ENCODE measurements around the gene ASTN2. TPM values are rescaled to one million over a fixed set of nuclear protein-coding genes. Genes with fewer than 3 reads are reported as not detected.

The ASTN2 gene
- polyA plus RNA-seq, 4 donors, result 3.0 to 15.2 (median 3.7) TPM

DNA sequence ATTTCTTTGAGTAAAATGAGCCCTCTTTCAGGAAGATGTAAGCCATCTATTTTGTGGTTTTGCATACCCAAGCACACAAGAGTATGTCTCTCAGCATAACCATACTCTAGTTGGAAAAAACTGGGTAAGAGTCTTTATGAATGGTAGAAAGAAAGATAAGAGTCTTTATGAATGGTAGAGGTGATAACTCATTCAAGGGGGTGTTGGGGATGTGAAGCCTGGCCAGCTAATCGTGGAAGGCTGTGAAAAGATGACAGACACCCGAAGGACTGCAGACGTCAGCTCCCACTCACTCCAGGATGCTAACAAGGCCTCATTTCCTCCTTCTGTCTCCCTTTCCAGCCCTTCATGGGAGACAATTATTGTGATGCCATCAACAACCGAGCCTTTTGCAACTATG is 1032.8 kb downstream of the ASTN2 start:
- peaks cover 0 to 2% (median 0%) of the 10 kb centered on the region in 3 donors for H3K36me3 ChIP-seq (ENCODE audit: control insufficient read depth in 3 of 3, insufficient read depth in 2 of 3, low read depth in 1 of 3, low read length in 3 of 3)
- no peak overlapping the region for H3K4me3 ChIP-seq (ENCODE audit: low read depth in 1 of 3, low read length in 3 of 3)
- no peak for FAIRE-seq
- 80 to 94% (median 90%) methylated on average over 4 of the region's 4 CpGs for WGBS, 3 donors
- DNase-seq, result no peak
- no peaks in the 10 kb centered on the region for H3K27me3 ChIP-seq (ENCODE audit: control insufficient read depth in 3 of 3, insufficient read depth in 3 of 3, low read length in 3 of 3)
- no peaks in the 10 kb centered on the region for H3K9me3 ChIP-seq (ENCODE audit: control insufficient read depth in 2 of 2, insufficient read depth in 1 of 2, low read depth in 1 of 2, low read length in 1 of 2)
- peaks cover 0 to 2% (median 0%) of the 10 kb centered on the region in 3 donors for H3K4me1 ChIP-seq (ENCODE audit: control insufficient read depth in 3 of 3, insufficient read depth in 2 of 3, low read depth in 1 of 3, low read length in 2 of 3)
- no peak overlapping the region for H3K27ac ChIP-seq (ENCODE audit: low read depth in 1 of 3, low read length in 2 of 3)

DNA sequence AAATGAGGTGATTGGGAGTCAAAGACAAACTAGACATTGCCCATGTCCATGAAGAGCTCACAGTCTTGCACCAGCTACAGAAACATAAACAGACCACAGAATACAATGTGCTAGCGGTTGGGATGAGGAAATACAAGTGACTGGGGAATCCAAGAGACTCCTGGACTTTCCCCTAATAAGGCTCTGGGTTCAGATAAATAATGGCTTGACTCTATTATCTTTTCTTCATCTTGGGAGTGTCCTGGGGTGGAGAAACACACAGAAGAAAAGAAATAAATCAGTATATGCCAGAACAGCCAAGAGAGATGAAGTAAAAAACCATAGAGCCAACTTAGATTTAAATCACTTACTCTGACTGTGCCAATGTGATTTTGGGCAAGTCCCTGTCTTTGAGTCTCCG is 1033.5 kb downstream of the ASTN2 start:
- WGBS, 3 donors, result 56 to 78% (median 58%) methylated on average over 2 of the region's 2 CpGs
- Histone ChIP-seq H3K4me1 (ENCODE audit: control insufficient read depth in 3 of 3, insufficient read depth in 2 of 3, low read depth in 1 of 3, low read length in 2 of 3) (peaks cover 0 to 2% (median 0%) of the 10 kb centered on the region in 3 donors), H3K9me3 (ENCODE audit: control insufficient read depth in 2 of 2, insufficient read depth in 1 of 2, low read depth in 1 of 2, low read length in 1 of 2) (no peaks in the 10 kb centered on the region), H3K27me3 (ENCODE audit: control insufficient read depth in 3 of 3, insufficient read depth in 3 of 3, low read length in 3 of 3) (no peaks in the 10 kb centered on the region), H3K4me3 (ENCODE audit: low read depth in 1 of 3, low read length in 3 of 3) (no peak overlapping the region), H3K27ac (ENCODE audit: low read depth in 1 of 3, low read length in 2 of 3) (no peak overlapping the region), H3K36me3 (ENCODE audit: control insufficient read depth in 3 of 3, insufficient read depth in 2 of 3, low read depth in 1 of 3, low read length in 3 of 3) (peaks cover 0 to 2% (median 0%) of the 10 kb centered on the region in 3 donors)
- FAIRE-seq (no peak), DNase-seq (peak in 1 of 2 donors; percentile 33)

DNA sequence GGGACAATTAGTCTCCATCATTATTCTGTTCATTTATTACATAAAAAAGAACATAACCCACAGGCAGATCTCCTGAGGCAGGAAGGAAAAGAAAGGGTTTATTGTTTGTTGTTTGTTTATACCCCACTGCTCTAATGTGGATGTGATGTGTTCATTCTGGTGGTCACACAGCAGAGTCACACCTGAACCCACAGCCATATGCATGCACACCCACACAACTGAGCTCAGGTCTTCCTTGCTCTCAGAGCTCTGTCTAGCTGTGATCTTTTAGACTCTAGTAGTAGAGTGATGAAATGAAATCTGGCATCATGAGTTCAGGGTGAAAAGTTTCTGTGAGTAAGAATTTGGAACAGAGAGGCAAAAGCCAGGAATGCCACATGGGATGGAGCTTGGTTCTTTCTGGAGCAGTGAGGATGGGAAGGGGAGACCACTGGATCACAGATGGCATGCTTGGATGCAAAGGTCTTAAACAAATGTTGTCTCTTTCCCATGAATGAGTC is 1034.3 kb downstream of the ASTN2 start:
- no peak for FAIRE-seq
- H3K36me3 ChIP-seq (ENCODE audit: control insufficient read depth in 3 of 3, insufficient read depth in 2 of 3, low read depth in 1 of 3, low read length in 3 of 3), result peaks cover 0 to 2% (median 0%) of the 10 kb centered on the region in 3 donors

DNA sequence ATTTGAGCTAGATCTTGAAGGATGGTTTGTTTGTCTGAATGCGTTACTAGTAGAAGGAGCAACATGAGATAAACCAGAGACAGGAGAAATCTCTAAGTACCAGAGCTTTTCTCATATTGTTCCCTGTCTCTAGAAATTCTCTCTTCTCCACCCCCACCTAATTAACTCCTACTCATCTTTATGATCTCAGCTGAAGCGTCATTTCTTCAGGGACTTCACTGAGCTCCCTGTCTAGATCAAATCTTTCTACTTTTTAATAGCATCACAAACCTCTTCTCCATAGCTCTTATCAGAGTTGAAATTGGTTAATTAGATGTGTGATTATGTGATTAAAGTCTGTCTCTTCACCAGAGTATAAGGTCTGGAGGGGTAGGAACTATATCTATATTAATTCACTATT is 1035.0 kb downstream of the ASTN2 start:
- FAIRE-seq (no peak), DNase-seq (no peak)

More for the DNA sequence above, 1034.3 kb downstream of the ASTN2 start:
- H3K4me3 ChIP-seq (ENCODE audit: low read depth in 1 of 3, low read length in 3 of 3), result no peak overlapping the region
- H3K4me1 ChIP-seq (ENCODE audit: control insufficient read depth in 3 of 3, insufficient read depth in 2 of 3, low read depth in 1 of 3, low read length in 2 of 3), result peaks cover 0 to 2% (median 0%) of the 10 kb centered on the region in 3 donors
- H3K9me3 ChIP-seq (ENCODE audit: control insufficient read depth in 2 of 2, insufficient read depth in 1 of 2, low read depth in 1 of 2, low read length in 1 of 2), result no peaks in the 10 kb centered on the region
- no peak for DNase-seq
- no peak overlapping the region for H3K27ac ChIP-seq (ENCODE audit: low read depth in 1 of 3, low read length in 2 of 3)
- no peaks in the 10 kb centered on the region for H3K27me3 ChIP-seq (ENCODE audit: control insufficient read depth in 3 of 3, insufficient read depth in 3 of 3, low read length in 3 of 3)

DNA sequence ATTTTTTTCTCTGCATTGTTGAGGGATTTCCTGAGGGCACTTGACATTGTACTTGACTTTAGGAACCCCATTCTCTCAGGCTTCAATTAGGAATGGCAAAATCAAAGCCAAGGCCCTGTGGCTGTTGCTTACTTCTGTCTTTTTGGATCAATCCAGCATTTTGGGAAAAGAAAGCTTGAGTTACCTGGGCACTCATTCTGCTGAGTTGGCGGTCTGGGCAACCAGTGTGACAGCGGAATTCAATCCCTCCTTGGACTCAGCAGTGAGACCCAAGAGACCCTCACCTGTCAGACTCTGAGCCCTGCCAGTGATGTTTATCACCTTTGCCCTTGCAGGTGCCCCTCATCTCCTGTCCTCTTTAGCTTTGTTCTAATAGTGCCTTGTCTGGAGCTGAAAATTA is 1036.0 kb downstream of the ASTN2 start:
- no peak overlapping the region for H3K27ac ChIP-seq (ENCODE audit: low read depth in 1 of 3, low read length in 2 of 3)
- FAIRE-seq (no peak), DNase-seq (no peak)
- H3K9me3 ChIP-seq (ENCODE audit: control insufficient read depth in 2 of 2, insufficient read depth in 1 of 2, low read depth in 1 of 2, low read length in 1 of 2), result no peaks in the 10 kb centered on the region
- H3K36me3 ChIP-seq (ENCODE audit: control insufficient read depth in 3 of 3, insufficient read depth in 2 of 3, low read depth in 1 of 3, low read length in 3 of 3), result peaks cover 0 to 2% (median 0%) of the 10 kb centered on the region in 3 donors
- peaks cover 0 to 2% (median 0%) of the 10 kb centered on the region in 3 donors for H3K4me1 ChIP-seq (ENCODE audit: control insufficient read depth in 3 of 3, insufficient read depth in 2 of 3, low read depth in 1 of 3, low read length in 2 of 3)
- 88 to 97% (median 91%) methylated on average over 2 of the region's 2 CpGs for WGBS, 3 donors
- H3K27me3 ChIP-seq (ENCODE audit: control insufficient read depth in 3 of 3, insufficient read depth in 3 of 3, low read length in 3 of 3), result no peaks in the 10 kb centered on the region
- H3K4me3 ChIP-seq (ENCODE audit: low read depth in 1 of 3, low read length in 3 of 3), result no peak overlapping the region

More for the DNA sequence above, 1035.0 kb downstream of the ASTN2 start:
- Histone ChIP-seq H3K36me3 (ENCODE audit: control insufficient read depth in 3 of 3, insufficient read depth in 2 of 3, low read depth in 1 of 3, low read length in 3 of 3) (peaks cover 0 to 2% (median 0%) of the 10 kb centered on the region in 3 donors), H3K4me3 (ENCODE audit: low read depth in 1 of 3, low read length in 3 of 3) (no peak overlapping the region), H3K9me3 (ENCODE audit: control insufficient read depth in 2 of 2, insufficient read depth in 1 of 2, low read depth in 1 of 2, low read length in 1 of 2) (no peaks in the 10 kb centered on the region), H3K27me3 (ENCODE audit: control insufficient read depth in 3 of 3, insufficient read depth in 3 of 3, low read length in 3 of 3) (no peaks in the 10 kb centered on the region), H3K27ac (ENCODE audit: low read depth in 1 of 3, low read length in 2 of 3) (no peak overlapping the region), H3K4me1 (ENCODE audit: control insufficient read depth in 3 of 3, insufficient read depth in 2 of 3, low read depth in 1 of 3, low read length in 2 of 3) (peaks cover 0 to 2% (median 0%) of the 10 kb centered on the region in 3 donors)
- 74 to 85% (median 82%) methylated on average over 2 of the region's 2 CpGs for WGBS, 3 donors

DNA sequence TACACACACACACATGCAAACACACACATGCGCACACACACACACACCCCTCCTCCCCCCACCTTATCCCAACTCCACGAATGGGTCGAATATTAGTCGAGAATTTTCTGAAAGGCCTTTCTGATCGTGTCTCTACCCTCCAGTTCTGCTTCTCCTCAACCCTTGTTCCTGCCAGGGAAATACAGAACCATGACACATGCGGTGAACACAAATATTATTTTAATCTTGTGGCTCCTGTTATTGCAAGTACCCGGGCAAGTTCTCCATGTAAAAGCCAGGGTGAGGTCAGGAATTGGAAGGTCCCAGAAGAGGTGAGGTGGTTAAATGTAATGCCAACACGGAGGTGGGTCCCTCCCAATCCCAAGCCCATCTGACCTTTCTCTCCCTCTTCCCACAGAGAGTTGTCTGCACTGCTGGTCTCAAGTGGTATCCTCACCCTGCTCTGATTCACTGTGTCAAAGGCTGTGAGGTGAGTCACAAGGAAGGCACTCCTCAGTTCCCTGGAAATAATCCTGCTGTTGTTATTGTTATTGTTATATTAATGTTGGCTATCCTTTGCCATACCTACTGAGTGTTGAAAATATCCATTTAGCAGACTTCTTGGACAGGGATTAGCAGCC is 1037.6 kb downstream of the ASTN2 start:
- peaks cover 0 to 1% (median 0%) of the 10 kb centered on the region in 3 donors for H3K36me3 ChIP-seq (ENCODE audit: control insufficient read depth in 3 of 3, insufficient read depth in 2 of 3, low read depth in 1 of 3, low read length in 3 of 3)
- H3K4me3 ChIP-seq (ENCODE audit: low read depth in 1 of 3, low read length in 3 of 3), result no peak overlapping the region
- FAIRE-seq (no peak), DNase-seq (no peak)
- 70 to 79% (median 73%) methylated on average over 8 of the region's 8 CpGs for WGBS, 3 donors
- H3K27me3 ChIP-seq (ENCODE audit: control insufficient read depth in 3 of 3, insufficient read depth in 3 of 3, low read length in 3 of 3), result no peaks in the 10 kb centered on the region
- no peaks in the 10 kb centered on the region for H3K9me3 ChIP-seq (ENCODE audit: control insufficient read depth in 2 of 2, insufficient read depth in 1 of 2, low read depth in 1 of 2, low read length in 1 of 2)
- H3K4me1 ChIP-seq (ENCODE audit: control insufficient read depth in 3 of 3, insufficient read depth in 2 of 3, low read depth in 1 of 3, low read length in 2 of 3), result peaks cover 0 to 2% (median 0%) of the 10 kb centered on the region in 3 donors
- H3K27ac ChIP-seq (ENCODE audit: low read depth in 1 of 3, low read length in 2 of 3), result no peak overlapping the region
